CD14-positive monocyte (primary cell): ENCODE data around the gene CCDC85C. TPM values are rescaled to one million over a fixed set of nuclear protein-coding genes. Genes with fewer than 3 reads are reported as not detected.

Source experiments
- DNase-seq, 3 donors: peaks; one replicate each; pipeline ENCODE4 v3.0.0-alpha.2; 2011 to 2022
- H2AFZ ChIP-seq: 2 replicates; pipeline ENCODE4 v1.6.0; 2012; ENCODE audit warnings: mild to moderate bottlenecking, low read depth, low read length, inconsistent platforms; ENCODE audit not compliant: insufficient read depth, poor library complexity, severe bottlenecking
- H3K27ac ChIP-seq, 2 donors: 1 replicate in 1 of 2; 2 replicates in 1 of 2; pipeline ENCODE4 v1.5.1; 2012 to 2013; ENCODE audit warnings: low read length in 2 of 2, control low read depth in 1 of 2, inconsistent platforms in 1 of 2, low read depth in 1 of 2, mild to moderate bottlenecking in 1 of 2
- H3K27me3 ChIP-seq, 2 donors: one replicate each; pipeline versions ENCODE4 v1.6.0 to v1.6.1; 2011 to 2013; ENCODE audit warnings: low read length in 2 of 2; ENCODE audit not compliant: control insufficient read depth in 2 of 2, insufficient read depth in 2 of 2
- H3K36me3 ChIP-seq, 2 donors: replicated peaks in 1 of 2; 1 replicate in 1 of 2; 2 replicates in 1 of 2; pipeline versions ENCODE4 v1.5.1 to v1.6.1; 2012 to 2013; ENCODE audit warnings: low read length in 2 of 2, control low read depth in 1 of 2, inconsistent platforms in 1 of 2, mild to moderate bottlenecking in 1 of 2; ENCODE audit not compliant: insufficient read depth in 2 of 2, control insufficient read depth in 1 of 2
- H3K4me1 ChIP-seq, 2 donors: 1 replicate in 1 of 2; 2 replicates in 1 of 2; pipeline versions ENCODE4 v1.5.1 to v1.6.1; 2012 to 2013; ENCODE audit warnings: low read length in 2 of 2, control low read depth in 1 of 2, inconsistent platforms in 1 of 2, mild to moderate bottlenecking in 1 of 2, moderate library complexity in 1 of 2; ENCODE audit not compliant: insufficient read depth in 2 of 2, control insufficient read depth in 1 of 2
- H3K4me2 ChIP-seq: replicated peaks from 2 replicates; pipeline ENCODE3; 2012; ENCODE audit warnings: low read length, moderate library complexity, mild to moderate bottlenecking; ENCODE audit not compliant: poor library complexity, severe bottlenecking; ENCODE audit errors: extremely low read depth
- H3K4me3 ChIP-seq, 3 experiments: fragments of 200-600 bp in 1 of 3; sonication (generic) in 1 of 3; replicated peaks in 1 of 3; 1 replicate in 2 of 3; 2 replicates in 1 of 3; pipeline ENCODE4 v1.5.1; 2011 to 2013; ENCODE audit warnings: low read length in 3 of 3, mild to moderate bottlenecking in 3 of 3, control low read depth in 2 of 3, low read depth in 2 of 3, inconsistent platforms in 1 of 3, moderate library complexity in 1 of 3
- H3K79me2 ChIP-seq: 2 replicates; pipeline ENCODE4 v1.6.0; 2012; ENCODE audit warnings: mild to moderate bottlenecking, control low read depth, inconsistent platforms, low read length, moderate library complexity; ENCODE audit not compliant: insufficient read depth
- H3K9ac ChIP-seq: 2 replicates; pipeline ENCODE4 v1.6.0; 2017; ENCODE audit warnings: low read length, mild to moderate bottlenecking; ENCODE audit not compliant: insufficient read depth, poor library complexity, severe bottlenecking
- H3K9me3 ChIP-seq, 2 donors: replicated peaks in 1 of 2; 1 replicate in 1 of 2; 2 replicates in 1 of 2; pipeline versions ENCODE4 v1.5.1 to v1.6.1; 2012 to 2013; ENCODE audit warnings: low read length in 2 of 2, control low read depth in 1 of 2; ENCODE audit not compliant: control insufficient read depth in 1 of 2, insufficient read depth in 1 of 2
- H4K20me1 ChIP-seq: 2 replicates; pipeline ENCODE4 v1.6.0; 2012; ENCODE audit warnings: mild to moderate bottlenecking, low read length, control low read depth, moderate library complexity; ENCODE audit not compliant: insufficient read depth
- H3K27ac Mint-ChIP-seq, 7 donors: one replicate each; pipeline ENCODE4 v1.8.0; 2020; ENCODE audit warnings: mild to moderate bottlenecking in 7 of 7, mixed read lengths in 7 of 7, moderate library complexity in 6 of 7, inconsistent platforms in 2 of 7
- H3K27me3 Mint-ChIP-seq, 3 donors: one replicate each; pipeline ENCODE4 v1.8.0; 2021 to 2022; ENCODE audit warnings: low read depth in 3 of 3, mild to moderate bottlenecking in 3 of 3, mixed read lengths in 3 of 3, moderate library complexity in 3 of 3, inconsistent platforms in 1 of 3
- H3K36me3 Mint-ChIP-seq, 2 donors: one replicate each; pipeline ENCODE4 v1.8.0; 2020; ENCODE audit warnings: mixed read lengths in 2 of 2, inconsistent platforms in 1 of 2, mild to moderate bottlenecking in 1 of 2
- H3K4me1 Mint-ChIP-seq: one replicate; pipeline ENCODE4 v1.8.0; 2020; ENCODE audit warnings: mild to moderate bottlenecking, mixed read lengths
- H3K4me3 Mint-ChIP-seq, 2 donors: one replicate each; pipeline ENCODE4 v1.8.0; 2020; ENCODE audit warnings: mild to moderate bottlenecking in 2 of 2, mixed read lengths in 2 of 2, moderate library complexity in 1 of 2
- H3K9me3 Mint-ChIP-seq, 7 donors: one replicate each; pipeline ENCODE4 v1.8.0; 2020 to 2022; ENCODE audit warnings: mixed read lengths in 7 of 7, mild to moderate bottlenecking in 6 of 7, moderate library complexity in 6 of 7, inconsistent platforms in 2 of 7
- CTCF ChIP-seq: fragments of 200-600 bp; IDR thresholded peaks from one replicate; pipeline ENCODE4 v1.8.0; 2022; ENCODE audit warnings: antibody characterized with exemption, mild to moderate bottlenecking
- WGBS: methylation state at CpG from one replicate; pipeline ENCODE4 v1.1.5; 2013; ENCODE audit warnings: missing lambda C conversion rate; ENCODE audit not compliant: insufficient coverage; 5-methylcytosine and 5-hydroxymethylcytosine counted together
- intact Hi-C, 2 donors: fragments of 100-400 bp; cut with micrococcal nuclease; formaldehyde crosslinking; loops; one replicate each; pipeline versions ENCODE4 v1.15.0 to v1.15.1; 2023
- polyA plus RNA-seq, 3 donors: library from polyadenylated mRNA; depleted of rRNA in 1 of 3; unstranded in 2 of 3; stranded (reverse) in 1 of 3; fragments of 300-500 nt in 2 of 3; fragments of >200 nt in 1 of 3; fragmentation: Illumina TruSeq in 2 of 3; gene quantifications; 1 replicate in 2 of 3; 2 replicates in 1 of 3; pipeline ENCODE4 v1.2.3, GENCODE V29; 2012 to 2021

Gene CCDC85C
- polyA plus RNA-seq, 3 donors: under 0.01 to 0.03 TPM; not detected in 1

- no peak for TF ChIP-seq CTCF
- Histone ChIP-seq H3K27me3 (no peaks in the 10 kb centered on the region), H3K4me3 (no peak overlapping the region), H4K20me1 (peaks cover 3% of the 10 kb centered on the region), H3K4me1 (no peaks in the 10 kb centered on the region), H3K4me2 (no peak overlapping the region), H3K79me2 (no peaks in the 10 kb centered on the region), H2AFZ (no peak overlapping the region), H3K27ac (no peak overlapping the region), H3K36me3 (peaks cover 15 to 17% of the 10 kb centered on the region in 2 donors), H3K9ac (no peak overlapping the region), H3K9me3 (no peaks in the 10 kb centered on the region)
- intact Hi-C loops: loop anchor here in 1 of 2 donors (5.0 kb wide), 1 partner anchor 111 kb away; no protein-coding TSS in a partner anchor
- Mint-ChIP-seq H3K27ac (peak overlapping the region in 1 of 7 donors; percentile 36), H3K9me3 (no peaks in the 10 kb centered on the region), H3K36me3 (peaks cover 5 to 18% of the 10 kb centered on the region in 2 donors), H3K27me3 (peaks cover 0 to 9% (median 5%) of the 10 kb centered on the region in 3 donors), H3K4me3 (no peak overlapping the region), H3K4me1 (peaks cover 2% of the 10 kb centered on the region)
- whole genome bisulfite sequencing: 88% methylated on average over 21 of the region's 24 CpGs
- DNase-seq: peak in 1 of 3 donors; percentile 5
Measured at GRCh38 chr14:99516156-99516870, 87.7 kb downstream of the CCDC85C start.

GRCh38 chr14:99515301-99516155 lies 88.5 kb downstream of the CCDC85C start:
- no peak for TF ChIP-seq CTCF
- no peaks in the 10 kb centered on the region for H3K79me2 ChIP-seq
- H3K27me3 ChIP-seq: no peaks in the 10 kb centered on the region
- H3K9me3 Mint-ChIP-seq: no peaks in the 10 kb centered on the region
- H3K4me3 ChIP-seq: no peak overlapping the region
- peaks cover 2% of the 10 kb centered on the region for H3K4me1 Mint-ChIP-seq
- H3K4me1 ChIP-seq: no peaks in the 10 kb centered on the region
- no peak overlapping the region for H3K4me3 Mint-ChIP-seq
- H3K9ac ChIP-seq: no peak overlapping the region
- peaks cover 23 to 25% of the 10 kb centered on the region in 2 donors for H3K36me3 ChIP-seq
- H3K27ac Mint-ChIP-seq: no peak overlapping the region
- H3K36me3 Mint-ChIP-seq: peaks cover 12 to 26% of the 10 kb centered on the region in 2 donors
- WGBS: 93% methylated on average over 25 of the region's 27 CpGs
- peak in 1 of 3 donors; percentile 4 for DNase-seq
- no peak overlapping the region for H3K27ac ChIP-seq
- intact Hi-C loops: loop anchor here in 1 of 2 donors (5.0 kb wide), 1 partner anchor 112 kb away; no protein-coding TSS in a partner anchor
- H3K9me3 ChIP-seq: no peaks in the 10 kb centered on the region
- H3K27me3 Mint-ChIP-seq: peaks cover 0 to 9% (median 5%) of the 10 kb centered on the region in 3 donors
- H4K20me1 ChIP-seq: peaks cover 4% of the 10 kb centered on the region
- H3K4me2 ChIP-seq: no peak overlapping the region
- no peak overlapping the region for H2AFZ ChIP-seq
